Central memory CD4-positive, alpha-beta T cell (primary cell): Measurements from ENCODE around the gene ERCC6L2.

Experiments
- DNase-seq: peaks from one replicate; pipeline ENCODE4 v3.0.0; 2022

The ERCC6L2 gene

DNA sequence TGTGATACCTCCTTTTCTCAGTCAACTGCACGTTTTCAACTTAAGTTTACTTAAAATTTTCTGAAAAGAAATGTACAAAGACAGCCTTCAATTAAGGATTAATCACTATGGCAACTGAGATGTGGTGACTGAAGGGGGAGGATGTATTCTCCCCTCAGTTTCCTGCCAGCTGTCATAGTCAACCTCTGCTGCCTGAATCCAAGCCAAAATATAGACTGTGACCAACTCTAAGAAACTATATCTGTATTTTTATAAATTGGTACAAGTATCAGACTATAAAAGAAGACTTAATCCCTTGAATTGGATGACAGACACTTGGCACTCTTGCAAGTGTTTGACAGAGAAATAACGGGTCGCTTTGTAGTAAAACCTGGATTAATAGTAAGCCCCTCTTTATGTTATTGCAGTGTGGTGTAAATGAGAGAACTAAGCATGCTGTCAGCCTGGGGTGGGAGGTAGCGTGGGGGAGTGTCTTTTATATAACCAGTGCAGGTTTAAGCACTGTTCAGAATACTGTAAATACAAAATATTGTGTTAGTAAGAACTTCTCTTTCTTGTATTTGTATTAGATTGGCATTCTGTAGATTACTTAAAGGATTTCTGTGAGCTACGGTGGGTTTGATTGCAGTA is 106.4 kb downstream of the ERCC6L2 start:
- peak; percentile 36 for DNase-seq

- DNase-seq: no peak
Observed at GRCh38 chr9:95985440-95986055, 110.1 kb downstream of the ERCC6L2 start.

DNA sequence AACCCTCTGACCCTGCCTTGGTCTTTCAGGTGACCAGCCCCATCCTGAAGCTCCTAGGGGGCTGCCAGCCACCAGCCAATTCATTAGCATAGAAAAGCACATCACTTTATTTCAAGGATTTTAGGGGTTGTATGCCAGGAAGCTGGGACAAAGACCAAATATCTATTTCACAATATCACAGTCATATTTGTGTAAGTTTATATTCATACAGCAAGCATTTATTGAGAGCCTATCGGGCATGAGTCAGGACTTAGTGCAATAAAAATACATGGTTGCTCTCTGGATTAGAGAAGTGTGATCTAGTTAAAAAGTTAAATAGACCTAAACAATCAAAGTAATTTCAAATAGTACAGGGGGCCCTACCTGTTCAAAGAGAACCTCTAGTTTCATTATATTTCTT is 113.8 kb downstream of the ERCC6L2 start:
- no peak for DNase-seq

DNA sequence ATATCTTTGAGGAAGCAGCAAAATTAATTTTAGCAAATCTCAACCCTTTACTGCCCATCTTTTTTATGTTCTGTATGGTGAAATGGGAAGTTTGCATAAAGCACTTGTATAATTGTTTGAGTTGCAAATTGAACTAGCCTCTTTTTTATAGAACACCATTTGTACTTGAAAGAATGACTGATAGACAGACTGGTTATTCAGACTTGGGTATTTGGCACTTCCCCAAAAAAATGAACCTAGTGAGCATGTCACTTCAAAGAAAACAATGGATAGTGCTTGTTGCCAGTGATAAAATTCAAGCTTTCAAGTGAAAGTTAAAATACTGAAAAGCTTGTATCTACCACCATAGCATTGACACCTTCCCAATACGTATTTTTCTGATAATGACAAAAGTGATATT is 115.8 kb downstream of the ERCC6L2 start:
- no peak for DNase-seq

- DNase-seq: no peak
Observed at GRCh38 chr9:95992536-95992935, 117.0 kb downstream of the ERCC6L2 start.

DNA sequence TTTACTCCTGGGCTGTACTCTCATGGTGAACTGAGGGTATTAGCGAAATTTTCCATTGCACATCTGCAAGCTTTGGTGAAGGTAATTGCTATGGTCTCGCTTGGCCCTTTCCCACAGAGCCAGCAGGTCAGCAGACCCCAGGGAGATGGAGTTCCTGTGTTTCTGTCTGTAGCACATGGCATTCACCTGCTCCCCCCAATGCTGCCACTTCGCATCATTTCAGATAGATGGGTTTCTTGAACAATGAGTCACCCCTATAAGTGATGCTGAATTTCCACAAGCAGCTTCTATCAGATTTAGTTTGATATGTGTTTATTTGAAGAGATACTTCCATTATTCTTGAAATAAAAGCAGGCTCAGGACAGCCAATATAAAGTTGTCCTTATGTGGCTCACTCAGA is 117.8 kb downstream of the ERCC6L2 start:
- DNase-seq: no peak

DNA sequence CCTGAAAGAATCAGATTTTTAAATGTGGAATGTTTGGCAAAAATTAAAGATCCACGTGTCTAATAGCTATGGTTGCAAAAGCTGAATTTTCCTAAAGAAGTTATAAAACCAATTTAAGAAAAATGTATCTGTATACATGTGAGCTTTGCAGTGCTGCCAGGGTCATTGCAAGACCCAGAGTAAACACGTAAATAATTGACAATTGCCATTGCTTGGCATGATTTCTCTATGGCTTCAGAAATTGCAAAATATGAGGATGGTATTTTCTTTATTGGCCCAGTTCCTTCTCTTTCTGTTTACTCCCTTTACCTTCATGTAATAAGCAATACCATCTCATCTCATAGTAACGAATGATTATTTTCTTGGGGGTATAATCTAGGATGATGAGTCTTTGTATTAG is 123.9 kb downstream of the ERCC6L2 start:
- DNase-seq: no peak

GRCh38 chr9:96004379-96004778 is 128.9 kb downstream of the ERCC6L2 start:
- DNase-seq: no peak

- DNase-seq: no peak
Observed at GRCh38 chr9:96006296-96006879, 130.9 kb downstream of the ERCC6L2 start.

- DNase-seq: no peak
Observed at GRCh38 chr9:96006961-96007360, 131.5 kb downstream of the ERCC6L2 start.

DNA sequence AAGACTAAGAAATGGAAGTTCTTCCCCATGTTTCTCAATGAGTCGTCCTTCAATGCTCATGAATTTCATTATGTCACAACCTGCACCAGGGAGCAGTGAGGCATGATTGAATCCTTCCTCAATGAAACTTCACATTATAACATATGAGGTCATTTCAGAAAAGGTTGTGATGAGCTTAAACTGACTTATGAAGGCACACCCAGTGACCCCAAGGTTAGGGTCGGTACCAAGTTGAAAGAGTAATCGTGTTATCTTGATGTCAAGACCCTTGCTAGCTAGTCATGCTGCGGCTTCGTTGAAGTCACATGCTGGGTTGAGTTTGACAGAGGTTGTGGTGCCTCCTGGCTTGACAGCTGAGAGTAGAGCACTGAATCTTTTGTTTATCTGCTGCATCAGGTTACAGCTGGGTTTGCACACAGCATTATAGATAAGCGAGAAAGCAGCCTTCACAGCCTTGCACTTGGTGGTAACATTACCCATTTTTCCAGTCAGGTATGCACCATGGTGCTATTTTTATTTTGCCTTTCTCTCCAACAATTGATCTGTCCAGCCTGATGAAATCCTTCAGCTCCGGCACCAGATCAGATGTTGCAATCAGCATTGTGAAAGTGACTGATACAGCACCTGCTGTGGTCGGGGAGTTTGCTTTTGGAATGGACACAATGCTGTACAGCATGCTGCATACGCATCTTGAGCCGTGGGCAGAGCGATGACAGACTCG is 133.2 kb downstream of the ERCC6L2 start:
- DNase-seq: no peak

DNA sequence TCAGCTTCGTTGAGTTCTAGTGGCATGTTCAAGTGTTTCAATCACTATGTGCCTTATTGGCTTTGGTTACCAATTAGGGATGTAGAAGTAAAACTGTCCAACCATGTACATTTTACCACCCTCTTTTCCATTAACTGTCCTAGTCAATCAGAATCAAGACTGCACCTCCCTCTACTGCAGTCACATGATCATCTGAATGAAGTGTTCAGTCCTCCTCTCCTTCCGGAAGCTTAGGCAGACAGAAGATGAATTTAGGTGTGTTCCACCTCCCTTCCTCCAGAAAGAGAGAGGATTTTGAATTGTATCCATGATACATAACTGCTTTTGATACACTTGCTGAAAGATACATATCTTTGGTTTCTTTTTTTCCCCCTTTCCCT is 133.7 kb downstream of the ERCC6L2 start:
- DNase-seq: no peak

- peak; percentile 56 for DNase-seq
Observed at GRCh38 chr9:96009690-96010472, 134.4 kb downstream of the ERCC6L2 start.

DNA sequence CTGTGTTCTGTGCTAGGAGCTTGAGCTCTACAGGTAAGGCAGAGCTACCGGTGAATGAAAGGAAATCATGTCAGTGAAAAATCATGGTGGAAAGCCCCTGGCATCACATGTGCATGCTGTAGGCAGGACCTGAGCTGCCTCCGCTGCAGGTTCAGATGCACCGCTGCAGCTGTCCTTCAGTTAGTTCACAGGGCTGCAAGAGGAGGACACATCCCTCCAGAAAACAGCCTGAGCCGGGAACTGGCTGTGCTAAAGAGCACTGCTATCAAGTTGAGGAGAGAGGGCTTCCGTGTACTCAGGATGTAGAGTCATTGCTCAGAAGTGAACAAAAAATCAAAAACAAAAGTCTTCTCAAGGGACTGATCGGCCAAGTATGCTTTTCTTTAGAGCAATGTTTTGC is 138.6 kb downstream of the ERCC6L2 start:
- DNase-seq: peak; percentile 56

DNA sequence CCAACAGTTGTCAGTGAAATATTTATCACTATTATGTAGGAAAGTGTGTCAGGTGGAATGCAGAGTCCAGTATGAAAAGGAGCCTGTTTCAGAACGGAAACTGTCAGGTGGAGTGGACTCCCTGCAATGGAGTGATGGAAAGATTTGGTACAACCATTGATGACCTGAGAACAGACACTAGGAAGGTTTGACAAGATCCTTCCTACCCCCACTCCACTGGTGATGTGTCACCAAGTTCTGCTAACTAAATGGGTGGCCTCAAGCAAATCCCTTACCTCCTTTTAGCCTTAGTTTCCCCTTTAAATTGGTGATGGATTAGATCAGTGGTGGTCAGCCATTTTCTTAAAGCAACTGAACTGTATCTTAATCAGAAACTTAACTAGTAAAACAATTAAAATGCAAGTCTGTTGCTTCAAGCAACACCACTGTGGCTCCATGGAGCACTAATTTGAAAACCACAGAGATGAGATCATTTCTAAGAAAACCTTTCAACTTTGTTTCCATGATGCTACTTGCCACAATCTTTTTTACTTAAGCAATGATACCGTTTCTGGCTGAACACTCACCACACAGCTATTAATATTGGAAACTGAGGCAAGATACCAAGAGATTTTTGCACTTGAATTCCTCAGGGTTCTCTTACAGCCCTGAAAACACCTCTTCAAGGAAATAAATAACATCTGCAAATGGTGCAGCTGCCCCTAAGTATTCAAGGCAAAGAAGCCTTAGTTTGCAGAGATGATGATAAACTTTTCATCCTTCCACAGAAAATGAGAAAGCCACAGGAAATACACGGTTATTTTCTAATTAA is 140.6 kb downstream of the ERCC6L2 start:
- peak; percentile 58 for DNase-seq
